Activated CD8-positive, alpha-beta T cell treated with anti-CD3 and anti-CD28 coated beads for 36 hours (primary cell): ENCODE data around the gene SASH3. TPM values are rescaled to one million over a fixed set of nuclear protein-coding genes. Genes with fewer than 3 reads are reported as not detected.
A peak's percentile ranks its signal among the peaks of the same experiment; 100 is the strongest.

Source experiments
- ATAC-seq: fragments of 200-7000 bp; cut with Tn5 transposase; one replicate; pipeline ENCODE4 v1.10.0; 2021; ENCODE audit warnings: mild to moderate bottlenecking, moderate library complexity
- CTCF ChIA-PET: fragments of 350-600 bp; sonication (Branson Sonifier 250); formaldehyde crosslinking; loops from one replicate; lab custom pipeline; 2021; ENCODE audit warnings: antibody characterized with exemption; lab: Charles Lee
- POLR2A ChIA-PET: fragments of 350-600 bp; sonication (Branson Sonifier 250); formaldehyde crosslinking; loops from one replicate; lab custom pipeline; 2021; ENCODE audit warnings: antibody characterized with exemption; lab: Charles Lee
- DNase-seq: peaks from one replicate; pipeline ENCODE4 v3.0.0-alpha.2; 2020
- H3K27ac Mint-ChIP-seq: one replicate; pipeline ENCODE4 v1.8.0; 2021; ENCODE audit warnings: mild to moderate bottlenecking, mixed read lengths
- H3K27me3 Mint-ChIP-seq: one replicate; pipeline ENCODE4 v1.8.0; 2021; ENCODE audit warnings: mixed read lengths
- H3K36me3 Mint-ChIP-seq: one replicate; pipeline ENCODE4 v1.8.0; 2021; ENCODE audit warnings: low read depth, mixed read lengths
- H3K4me1 Mint-ChIP-seq: one replicate; pipeline ENCODE4 v1.8.0; 2021; ENCODE audit warnings: low read depth, mixed read lengths
- H3K4me3 Mint-ChIP-seq: one replicate; pipeline ENCODE4 v1.8.0; 2021; ENCODE audit warnings: mild to moderate bottlenecking, moderate library complexity, mixed read lengths
- H3K9me3 Mint-ChIP-seq: one replicate; pipeline ENCODE4 v1.8.0; 2021; ENCODE audit warnings: mixed read lengths
- intact Hi-C: fragments of 100-400 bp; cut with micrococcal nuclease; formaldehyde crosslinking; loops from one replicate; pipeline ENCODE4 v1.10.0; 2022
- total RNA-seq, 2 experiments: library from RNA; stranded (reverse); gene quantifications; one replicate each; pipeline ENCODE4 v1.2.3, GENCODE V29; 2021
- TF ChIP-seq, protein P1 (sequence below): fragments of 200-600 bp; IDR thresholded peaks from one replicate; pipeline ENCODE4 v1.8.0; 2022; ENCODE audit warnings: antibody characterized with exemption, mild to moderate bottlenecking

SASH3 gene
- total RNA-seq, 2 experiments from 2014 or later: 117 to 123 TPM

DNA sequence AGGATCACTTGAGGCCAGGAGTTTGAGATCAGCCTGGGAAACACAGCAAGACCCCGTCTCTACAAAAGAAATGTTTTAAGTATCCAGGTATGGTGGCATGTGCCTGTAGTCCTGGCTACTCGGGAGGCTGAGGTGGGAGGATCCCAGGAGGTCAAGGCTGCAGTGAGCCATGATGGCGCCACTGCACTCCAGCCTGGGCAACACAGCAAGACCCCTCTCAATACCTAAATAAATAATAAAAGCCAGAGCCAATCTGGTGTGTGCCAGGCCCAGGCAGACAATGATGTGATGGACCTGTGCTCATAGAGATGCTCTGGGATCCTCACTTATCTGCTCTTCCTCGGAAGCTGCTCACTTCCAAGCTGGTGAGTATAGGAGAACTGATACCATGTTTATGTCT lies 18.2 kb upstream of the SASH3 start:
- ChIA-PET CTCF (no interaction called here), POLR2A (no interaction called here)
- no peak for ATAC-seq
- Mint-ChIP-seq H3K36me3 (no peaks in the 10 kb centered on the region), H3K27ac (no peak overlapping the region), H3K9me3 (no peaks in the 10 kb centered on the region), H3K4me1 (peaks cover 48% of the 10 kb centered on the region), H3K27me3 (no peaks in the 10 kb centered on the region), H3K4me3 (no peak overlapping the region)
- TF ChIP-seq, protein P1, sequence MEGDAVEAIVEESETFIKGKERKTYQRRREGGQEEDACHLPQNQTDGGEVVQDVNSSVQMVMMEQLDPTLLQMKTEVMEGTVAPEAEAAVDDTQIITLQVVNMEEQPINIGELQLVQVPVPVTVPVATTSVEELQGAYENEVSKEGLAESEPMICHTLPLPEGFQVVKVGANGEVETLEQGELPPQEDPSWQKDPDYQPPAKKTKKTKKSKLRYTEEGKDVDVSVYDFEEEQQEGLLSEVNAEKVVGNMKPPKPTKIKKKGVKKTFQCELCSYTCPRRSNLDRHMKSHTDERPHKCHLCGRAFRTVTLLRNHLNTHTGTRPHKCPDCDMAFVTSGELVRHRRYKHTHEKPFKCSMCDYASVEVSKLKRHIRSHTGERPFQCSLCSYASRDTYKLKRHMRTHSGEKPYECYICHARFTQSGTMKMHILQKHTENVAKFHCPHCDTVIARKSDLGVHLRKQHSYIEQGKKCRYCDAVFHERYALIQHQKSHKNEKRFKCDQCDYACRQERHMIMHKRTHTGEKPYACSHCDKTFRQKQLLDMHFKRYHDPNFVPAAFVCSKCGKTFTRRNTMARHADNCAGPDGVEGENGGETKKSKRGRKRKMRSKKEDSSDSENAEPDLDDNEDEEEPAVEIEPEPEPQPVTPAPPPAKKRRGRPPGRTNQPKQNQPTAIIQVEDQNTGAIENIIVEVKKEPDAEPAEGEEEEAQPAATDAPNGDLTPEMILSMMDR: no peak
- DNase-seq: no peak
- intact Hi-C loops: no loop called here

DNA sequence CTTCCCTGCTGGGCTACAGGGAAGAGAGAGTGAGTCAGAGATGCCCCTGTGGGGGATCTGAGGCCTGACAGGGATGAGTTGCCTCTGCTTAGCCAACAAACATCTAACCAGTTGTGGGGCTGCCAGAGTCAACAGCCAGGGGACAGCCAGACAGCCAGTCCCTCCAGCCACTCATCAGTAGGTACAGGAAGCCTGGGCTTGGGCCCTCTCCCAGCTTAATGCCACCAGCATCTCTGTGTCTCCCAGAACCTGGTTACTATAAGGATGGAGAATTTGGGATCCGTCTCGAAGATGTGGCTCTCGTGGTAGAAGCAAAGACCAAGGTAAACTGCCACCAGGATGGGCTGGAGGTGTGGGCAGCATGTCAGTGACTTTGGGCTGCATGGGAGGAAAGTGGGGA lies 17.3 kb upstream of the SASH3 start:
- TF ChIP-seq, protein P1: no peak
- Mint-ChIP-seq H3K4me1 (peaks cover 47% of the 10 kb centered on the region), H3K4me3 (no peak overlapping the region), H3K36me3 (no peaks in the 10 kb centered on the region), H3K9me3 (no peaks in the 10 kb centered on the region), H3K27me3 (no peaks in the 10 kb centered on the region), H3K27ac (no peak overlapping the region)
- POLR2A ChIA-PET: no interaction called here
- DNase-seq (no peak), ATAC-seq (no peak)
- CTCF ChIA-PET: interaction anchor here (1.5 kb wide), 1 partner anchor 10 kb away, joined by 3 read pairs; no protein-coding TSS in a partner anchor
- intact Hi-C loops: no loop called here

DNA sequence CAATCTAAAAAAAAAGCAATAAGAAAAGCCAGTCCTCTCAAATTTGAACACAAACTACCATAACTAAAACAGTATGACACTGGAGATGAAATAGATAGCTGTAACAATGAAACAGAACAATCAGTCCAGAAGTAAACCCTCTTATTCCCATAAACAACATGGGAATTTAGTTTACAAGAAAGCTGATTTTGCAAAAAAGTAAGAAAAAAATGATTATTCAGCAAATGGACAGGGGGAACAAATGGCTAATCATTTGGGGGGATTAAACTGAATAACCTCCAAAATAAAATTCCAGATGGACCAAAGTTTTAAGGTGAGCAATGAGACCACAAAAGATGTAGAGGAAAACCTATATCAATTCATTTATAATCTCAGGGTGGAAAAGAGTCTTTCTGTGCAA lies 16.1 kb upstream of the SASH3 start:
- no peaks in the 10 kb centered on the region for H3K27me3 Mint-ChIP-seq
- ATAC-seq (no peak), DNase-seq (no peak)
- TF ChIP-seq, protein P1: no peak
- ChIA-PET POLR2A (interaction anchor here (0.6 kb wide), 1 partner anchor 20 kb away, joined by 4 read pairs; no protein-coding TSS in a partner anchor), CTCF (interaction anchor here (0.6 to 1.5 kb wide), 2 partner anchors 9 kb away, joined by 3 read pairs; no protein-coding TSS in a partner anchor)
- H3K27ac Mint-ChIP-seq: no peak overlapping the region
- H3K4me3 Mint-ChIP-seq: no peak overlapping the region
- intact Hi-C loops: no loop called here
- no peaks in the 10 kb centered on the region for H3K9me3 Mint-ChIP-seq
- H3K4me1 Mint-ChIP-seq: peaks cover 47% of the 10 kb centered on the region
- no peaks in the 10 kb centered on the region for H3K36me3 Mint-ChIP-seq

DNA sequence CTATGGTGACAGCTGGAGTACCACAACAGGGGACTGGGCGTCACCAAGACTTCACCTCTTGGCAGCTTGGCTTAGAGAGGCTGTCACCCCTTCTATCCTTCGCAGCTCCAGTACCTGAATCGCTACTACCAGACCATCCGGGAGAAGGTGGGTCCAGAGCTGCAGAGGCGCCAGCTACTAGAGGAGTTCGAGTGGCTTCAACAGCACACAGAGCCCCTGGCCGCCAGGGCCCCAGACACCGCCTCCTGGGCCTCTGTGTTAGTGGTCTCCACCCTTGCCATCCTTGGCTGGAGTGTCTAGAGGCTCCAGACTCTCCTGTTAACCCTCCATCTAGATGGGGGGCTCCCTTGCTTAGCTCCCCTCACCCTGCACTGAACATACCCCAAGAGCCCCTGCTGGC lies 11.6 kb upstream of the SASH3 start:
- H3K36me3 Mint-ChIP-seq: peaks cover 5% of the 10 kb centered on the region
- no peak overlapping the region for H3K4me3 Mint-ChIP-seq
- no peak for ATAC-seq
- no peaks in the 10 kb centered on the region for H3K27me3 Mint-ChIP-seq
- intact Hi-C loops: no loop called here
- H3K4me1 Mint-ChIP-seq: peaks cover 53% of the 10 kb centered on the region
- H3K27ac Mint-ChIP-seq: peak overlapping the region; percentile 79
- ChIA-PET POLR2A (interaction anchor here (0.9 to 7.0 kb wide), 6 partner anchors 9 to 24 kb away, joined by 3 to 56 read pairs (median 8); partner anchors contain the start of gene SASH3), CTCF (interaction anchor here (1.4 to 2.4 kb wide), 2 partner anchors 9 to 12 kb away, joined by 6 read pairs; partner anchors contain the start of gene SASH3)
- TF ChIP-seq, protein P1: no peak
- no peak for DNase-seq
- H3K9me3 Mint-ChIP-seq: no peaks in the 10 kb centered on the region

DNA sequence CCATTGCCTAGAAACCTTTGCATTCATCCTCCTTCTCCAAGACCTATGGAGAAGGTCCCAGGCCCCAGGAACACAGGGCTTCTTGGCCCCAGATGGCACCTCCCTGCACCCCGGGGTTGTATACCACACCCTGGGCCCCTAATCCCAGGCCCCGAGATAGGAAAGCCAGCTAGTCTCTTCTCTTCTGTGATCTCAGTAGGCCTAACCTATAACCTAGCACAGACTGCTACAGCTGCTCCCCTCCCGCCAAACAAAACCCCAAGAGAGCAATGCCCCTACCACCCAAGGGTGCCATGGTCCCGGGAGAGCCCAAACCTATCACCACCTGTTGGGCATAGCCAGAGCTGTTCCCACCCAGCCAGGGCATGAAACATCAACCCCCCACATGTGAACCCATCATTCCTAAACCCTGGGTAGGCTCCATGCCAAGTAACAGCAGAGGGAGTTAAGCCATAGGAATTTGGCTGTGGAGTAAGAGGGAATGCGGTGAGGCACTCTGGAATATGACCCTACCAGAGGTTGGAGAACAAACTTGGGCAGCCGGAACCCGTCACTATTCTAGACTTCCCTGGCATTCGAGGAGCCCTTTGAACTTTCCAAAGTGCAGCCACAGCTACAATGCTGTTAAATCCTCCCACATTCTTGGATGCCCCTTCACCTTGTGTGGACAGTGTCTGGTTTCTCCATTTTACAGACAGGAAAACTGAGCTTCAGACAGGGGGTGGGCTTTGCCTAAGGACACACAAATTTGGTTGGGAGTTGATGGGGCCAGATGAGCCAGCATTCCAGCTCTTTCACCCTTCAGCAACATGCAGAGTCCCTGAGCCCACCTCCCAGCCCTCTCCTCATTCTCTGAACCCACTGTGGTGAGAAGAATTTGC lies 10.9 kb upstream of the SASH3 start:
- Mint-ChIP-seq H3K27ac (peak overlapping the region; percentile 79), H3K4me1 (peaks cover 59% of the 10 kb centered on the region), H3K9me3 (no peaks in the 10 kb centered on the region), H3K36me3 (peaks cover 5% of the 10 kb centered on the region), H3K27me3 (no peaks in the 10 kb centered on the region), H3K4me3 (peak overlapping the region; percentile 62)
- TF ChIP-seq, protein P1: no peak
- no peak for DNase-seq
- ChIA-PET POLR2A (interaction anchor here (0.9 to 7.0 kb wide), 6 partner anchors 8 to 24 kb away, joined by 3 to 56 read pairs (median 8); partner anchors contain the start of gene SASH3), CTCF (interaction anchor here (0.8 to 2.4 kb wide), 3 partner anchors 9 to 42 kb away, joined by 3 to 6 read pairs (median 6); partner anchors contain the start of gene SASH3)
- intact Hi-C loops: no loop called here
- no peak for ATAC-seq
